ENCODE measurements around the gene EPHA5.

- TF ChIP-seq POLR2A (IDR thresholded peaks at IDR 0.05; ENCODE audit: low read length) (no peak), GATA1 (IDR thresholded peaks at IDR 0.05; ENCODE audit: low read depth, low read length) (no peak)
Measured at GRCh38 chr4:65353098-65353497, 317.2 kb downstream of the EPHA5 start.
